H1 (cell line): ENCODE results near the gene SRF. TPM values are rescaled to one million over a fixed set of nuclear protein-coding genes. Genes with fewer than 3 reads are reported as not detected.

ENCODE experiments used
- CTCF ChIA-PET: fragments of 300-600 bp; sonication (Branson Sonifier 250); formaldehyde crosslinking; loops from one replicate; lab custom pipeline; 2021; ENCODE audit not compliant: partially characterized antibody; lab: Charles Lee
- POLR2A ChIA-PET: fragments of 300-600 bp; sonication (Branson Sonifier 250); formaldehyde crosslinking; loops from one replicate; lab custom pipeline; 2021; ENCODE audit warnings: inconsistent platforms; ENCODE audit not compliant: partially characterized antibody; lab: Charles Lee
- DNase-seq, 2 experiments: peaks; one replicate each; pipeline versions ENCODE4 v3.0.0 to v3.0.0-alpha.2; 2010 to 2022; ENCODE audit warnings: low spot score in 2 of 2, low read depth in 1 of 2, mixed read lengths in 1 of 2
- FAIRE-seq: peaks from 2 replicates; lab custom pipeline; 2011; peaks lifted over from hg19 to GRCh38; lab: Jason Lieb, UNC
- H2AFZ ChIP-seq: 2 replicates; pipeline ENCODE4 v1.8.1; 2012; ENCODE audit warnings: low read length, inconsistent platforms
- H2AK5ac ChIP-seq: 2 replicates; pipeline ENCODE4 v1.6.1; 2013; ENCODE audit warnings: low read depth, low read length
- H2BK120ac ChIP-seq: replicated peaks from 2 replicates; pipeline ENCODE3; 2013; ENCODE audit warnings: low read depth, low read length, inconsistent platforms
- H2BK12ac ChIP-seq: 2 replicates; pipeline ENCODE4 v1.6.1; 2013; ENCODE audit warnings: low read depth, low read length
- H2BK15ac ChIP-seq: 2 replicates; pipeline ENCODE4 v1.6.1; 2013; ENCODE audit warnings: low read length
- H2BK20ac ChIP-seq: 2 replicates; pipeline ENCODE4 v1.6.1; 2013; ENCODE audit warnings: low read length
- H2BK5ac ChIP-seq: 2 replicates; pipeline ENCODE4 v1.6.1; 2013; ENCODE audit warnings: low read depth, low read length
- H3K14ac ChIP-seq: 2 replicates; pipeline ENCODE4 v1.6.1; 2013; ENCODE audit warnings: inconsistent platforms; ENCODE audit not compliant: insufficient read length
- H3K18ac ChIP-seq: 2 replicates; pipeline ENCODE4 v1.6.1; 2013; ENCODE audit warnings: low read length; ENCODE audit errors: extremely low read depth
- H3K23ac ChIP-seq: 2 replicates; pipeline ENCODE4 v1.6.1; 2013; ENCODE audit warnings: inconsistent platforms; ENCODE audit not compliant: insufficient read length
- H3K23me2 ChIP-seq: 2 replicates; pipeline ENCODE4 v1.6.1; 2013; ENCODE audit warnings: low read depth, low read length
- H3K27ac ChIP-seq: 2 replicates; pipeline ENCODE4 v1.6.1; 2011; ENCODE audit warnings: low read depth, low read length, inconsistent platforms
- H3K27me3 ChIP-seq, 4 experiments: replicated peaks in 1 of 4; 1 replicate in 1 of 4; 2 replicates in 3 of 4; pipeline versions ENCODE4 v1.6.1 to v1.8.1; 2011 to 2013; ENCODE audit warnings: low read length in 3 of 4, mild to moderate bottlenecking in 3 of 4, inconsistent platforms in 2 of 4, mixed read lengths in 2 of 4, moderate library complexity in 1 of 4; ENCODE audit not compliant: control insufficient read depth in 3 of 4, insufficient read depth in 3 of 4; ENCODE audit errors: extremely low read depth in 1 of 4
- H3K36me3 ChIP-seq, 4 experiments: 2 replicates each; pipeline versions ENCODE4 v1.6.1 to v1.8.1; 2011 to 2013; ENCODE audit warnings: mild to moderate bottlenecking in 4 of 4, low read length in 3 of 4, moderate library complexity in 2 of 4, control low read depth in 1 of 4, inconsistent platforms in 1 of 4; ENCODE audit not compliant: insufficient read depth in 4 of 4, control insufficient read depth in 2 of 4
- H3K4ac ChIP-seq: replicated peaks from 2 replicates; pipeline ENCODE3; 2013; ENCODE audit warnings: low read length, low read depth, mixed read lengths, inconsistent platforms; ENCODE audit not compliant: insufficient read length
- H3K4me1 ChIP-seq, 4 experiments: replicated peaks in 1 of 4; 1 replicate in 1 of 4; 2 replicates in 3 of 4; pipeline versions ENCODE4 v1.6.1 to v1.8.1; 2011 to 2013; ENCODE audit warnings: low read length in 3 of 4, inconsistent platforms in 2 of 4, mixed read lengths in 1 of 4; ENCODE audit not compliant: insufficient read depth in 4 of 4, control insufficient read depth in 3 of 4
- H3K4me2 ChIP-seq, 2 experiments: 2 replicates each; pipeline versions ENCODE4 v1.6.1 to v1.8.1; 2011 to 2013; ENCODE audit warnings: low read depth in 2 of 2, low read length in 2 of 2, control low read depth in 1 of 2, inconsistent platforms in 1 of 2, mild to moderate bottlenecking in 1 of 2; ENCODE audit not compliant: insufficient read depth in 1 of 2
- H3K4me3 ChIP-seq, 4 experiments: fragments of 200-600, 300-600 bp in 1 of 4; sonication (generic), shearing (Covaris generic), sonication (Bioruptor Twin) in 1 of 4; 2 replicates each; pipeline versions ENCODE4 v1.5.1 to v1.8.1; 2011 to 2016; ENCODE audit warnings: low read length in 4 of 4, low read depth in 3 of 4, control low read depth in 2 of 4, inconsistent platforms in 2 of 4, mild to moderate bottlenecking in 2 of 4, mixed read lengths in 1 of 4, moderate library complexity in 1 of 4; ENCODE audit not compliant: insufficient read depth in 2 of 4; ENCODE audit errors: extremely low read depth in 1 of 4
- H3K56ac ChIP-seq: replicated peaks from 2 replicates; pipeline ENCODE3; 2013; ENCODE audit warnings: low read depth, mild to moderate bottlenecking, mixed read lengths, low read length, inconsistent platforms; ENCODE audit not compliant: insufficient read length
- H3K79me1 ChIP-seq: 2 replicates; pipeline ENCODE4 v1.6.1; 2013; ENCODE audit warnings: low read depth, low read length, control low read depth
- H3K79me2 ChIP-seq, 2 experiments: 2 replicates each; pipeline versions ENCODE4 v1.6.1 to v1.8.1; 2012 to 2013; ENCODE audit warnings: low read length in 2 of 2, mild to moderate bottlenecking in 2 of 2, inconsistent platforms in 1 of 2; ENCODE audit not compliant: insufficient read depth in 2 of 2, control insufficient read depth in 1 of 2
- H3K9ac ChIP-seq, 4 experiments: replicated peaks in 1 of 4; 1 replicate in 1 of 4; 2 replicates in 3 of 4; pipeline versions ENCODE4 v1.6.1 to v1.8.1; 2011 to 2013; ENCODE audit warnings: low read depth in 3 of 4, low read length in 3 of 4, control low read depth in 2 of 4, mild to moderate bottlenecking in 2 of 4, moderate library complexity in 2 of 4, inconsistent platforms in 1 of 4; ENCODE audit errors: extremely low read depth in 1 of 4
- H3K9me3 ChIP-seq, 2 experiments: 2 replicates each; pipeline versions ENCODE4 v1.6.1 to v1.8.1; 2012 to 2013; ENCODE audit warnings: mild to moderate bottlenecking in 2 of 2, moderate library complexity in 2 of 2, control low read depth in 1 of 2, inconsistent platforms in 1 of 2, low read depth in 1 of 2, low read length in 1 of 2, mixed read lengths in 1 of 2; ENCODE audit not compliant: insufficient read depth in 2 of 2
- H4K20me1 ChIP-seq, 2 experiments: replicated peaks in 1 of 2; 2 replicates each; pipeline versions ENCODE3 to v1.8.1; 2011 to 2013; ENCODE audit warnings: inconsistent platforms in 2 of 2, low read length in 2 of 2, mild to moderate bottlenecking in 1 of 2; ENCODE audit not compliant: insufficient read depth in 2 of 2, control insufficient read depth in 1 of 2
- H4K5ac ChIP-seq: 2 replicates; pipeline ENCODE4 v1.6.1; 2013; ENCODE audit warnings: low read length, low read depth, mixed read lengths, inconsistent platforms; ENCODE audit not compliant: insufficient read length
- H4K8ac ChIP-seq: 2 replicates; pipeline ENCODE4 v1.8.0; 2013; ENCODE audit warnings: mild to moderate bottlenecking, moderate library complexity, low read length, inconsistent platforms; ENCODE audit not compliant: insufficient read depth; ENCODE audit errors: extremely low read depth
- H4K91ac ChIP-seq: replicated peaks from 2 replicates; pipeline ENCODE3; 2013; ENCODE audit warnings: low read length, mixed read lengths, inconsistent platforms; ENCODE audit not compliant: insufficient read length
- BCL11A ChIP-seq, 2 experiments: IDR thresholded peaks; one replicate each; pipeline ENCODE4 v1.6.1; 2011; ENCODE audit warnings: low read depth in 2 of 2, low read length in 2 of 2, mild to moderate bottlenecking in 2 of 2
- EGR1 ChIP-seq: IDR thresholded peaks from 2 replicates; pipeline ENCODE4 v1.6.1; 2011; ENCODE audit warnings: low read depth, low read length, borderline replicate concordance
- HDAC6 ChIP-seq: IDR thresholded peaks from one replicate; pipeline ENCODE4 v1.7.1; 2012; ENCODE audit warnings: low read depth, mild to moderate bottlenecking, inconsistent platforms, low read length, moderate library complexity
- KDM1A ChIP-seq: fragments of 200-600, 300-600 bp; sonication (generic); IDR thresholded peaks from 2 replicates; pipeline ENCODE4 v1.7.1; 2016; ENCODE audit warnings: mild to moderate bottlenecking, low read length, borderline replicate concordance
- SP1 ChIP-seq: IDR thresholded peaks from 2 replicates; pipeline ENCODE4 v1.6.1; 2011; ENCODE audit warnings: low read depth, low read length
- TAF1 ChIP-seq: IDR thresholded peaks from 2 replicates; pipeline ENCODE4 v1.6.1; 2011; ENCODE audit warnings: mild to moderate bottlenecking, low read depth, low read length
- TEAD4 ChIP-seq: IDR thresholded peaks from 2 replicates; pipeline ENCODE4 v1.6.1; 2012; ENCODE audit warnings: low read depth, low read length, inconsistent platforms, mixed read lengths
- WGBS, 2 experiments: shearing (Covaris generic) in 1 of 2; methylation state at CpG; one replicate each; pipeline versions ENCODE4 v1.1.6 to v1.1.7; 2013 to 2015; ENCODE audit warnings: low lambda C conversion rate in 2 of 2, mixed read lengths in 2 of 2, inconsistent platforms in 1 of 2, low coverage in 1 of 2, missing lambda C conversion rate in 1 of 2; ENCODE audit not compliant: insufficient replicate concordance in 2 of 2, insufficient coverage in 1 of 2, insufficient read length in 1 of 2; ENCODE audit errors: extremely low coverage in 1 of 2, missing lambda C conversion rate in 1 of 2; 5-methylcytosine and 5-hydroxymethylcytosine counted together
- polyA plus RNA-seq, 7 experiments: library from polyadenylated mRNA; depleted of rRNA in 3 of 7; stranded (reverse) in 5 of 7; unstranded in 2 of 7; fragments of >200 nt in 5 of 7; fragments of 200-250 nt in 2 of 7; gene quantifications; 1 replicate in 5 of 7; 2 replicates in 1 of 7; 4 replicates in 1 of 7; pipeline versions ENCODE4 v1.2.1 to v1.2.3, GENCODE V29; 2011 to 2013; ENCODE audit warnings: missing spikeins in 2 of 7, mixed read lengths in 2 of 7
- total RNA-seq: library from RNA; stranded (reverse); fragmentation: NEBNext Ultra II Directional; extraction: Animal tissue kit (Norgen Biotek cat#: 25700); gene quantifications from 2 replicates; pipeline ENCODE4 v1.2.1, GENCODE V29; 2021
- TF ChIP-seq, protein P1 (sequence below): IDR thresholded peaks from 2 replicates; pipeline ENCODE4 v1.6.1; 2012; ENCODE audit warnings: inconsistent platforms
- TF ChIP-seq, protein P2 (sequence below): IDR thresholded peaks from 2 replicates; pipeline ENCODE4 v1.6.1; 2012; ENCODE audit warnings: low read length, inconsistent platforms

SRF gene
- total and polyA plus RNA-seq, 2 of the 8 experiments (the other 6 are each of a cell fraction or from before 2014, with no cell fraction given): 49.0 to 69.5 TPM

DNA sequence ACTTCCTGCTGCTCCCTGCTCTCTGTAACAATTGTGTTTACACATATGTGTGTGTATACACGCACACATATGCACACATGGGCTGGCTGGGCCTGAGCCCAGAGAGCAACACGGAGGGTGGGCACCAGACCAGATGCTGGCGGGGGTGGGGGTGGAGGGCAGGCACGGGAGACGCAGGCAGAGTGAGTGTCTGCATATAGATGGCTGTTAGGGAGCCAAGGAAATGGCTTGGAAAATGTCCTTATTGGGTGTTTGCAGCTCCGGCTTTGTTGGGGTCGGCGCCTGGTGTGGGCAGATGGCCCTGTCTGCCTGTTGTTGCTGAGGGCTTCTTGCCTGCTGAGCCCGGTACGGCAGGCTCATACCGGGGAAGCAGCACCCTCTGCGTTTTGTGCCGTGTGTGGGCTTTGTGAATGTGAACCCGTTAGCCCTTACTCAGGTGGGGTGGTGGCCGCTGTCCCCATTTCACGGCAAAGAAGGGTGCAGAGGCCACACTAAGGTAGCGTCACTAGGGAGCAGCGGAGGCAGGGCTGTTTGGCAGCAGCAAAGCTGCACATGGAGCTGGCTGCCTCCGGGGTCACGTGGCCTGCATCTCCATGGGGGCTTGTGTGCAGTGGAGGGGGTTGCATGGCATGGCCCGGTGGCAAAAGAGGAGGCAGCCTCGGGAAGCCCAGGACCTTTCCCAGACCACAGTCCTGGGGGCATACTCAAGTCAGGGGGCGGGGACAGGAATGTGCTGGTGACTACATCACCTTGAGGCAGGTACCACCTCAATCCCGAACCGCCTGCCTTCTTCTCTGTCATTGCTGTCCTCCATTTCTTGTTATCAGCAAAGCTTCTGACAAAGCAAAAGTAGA is 47.4 kb upstream of the SRF start:
- no peak overlapping the region for H2AFZ ChIP-seq
- H4K20me1 ChIP-seq: peaks cover 7 to 13% of the 10 kb centered on the region in 2 experiments
- H3K9ac ChIP-seq: no peak overlapping the region; a peak in 1 of 7 replicates
- 79% methylated on average over 23 of the region's 25 CpGs; no CpG with 5 or more reads in 1 of the 2 experiments for WGBS, 2 experiments
- no peaks in the 10 kb centered on the region for H3K9me3 ChIP-seq
- peak overlapping the region; percentile 80 for H2BK5ac ChIP-seq
- no peak overlapping the region; a peak in 2 of 4 replicates for H3K4me2 ChIP-seq
- H2BK12ac ChIP-seq: peak overlapping the region; percentile 80; the same call in 1 of the 2 replicates
- H3K56ac ChIP-seq: no peak overlapping the region
- H3K18ac ChIP-seq: 0 out of 2 replicates have a peak overlapping the region, but pooled peaks have one; percentile 38
- no peak for FAIRE-seq
- H3K23me2 ChIP-seq: no peaks in the 10 kb centered on the region
- H2AK5ac ChIP-seq: peak overlapping the region; percentile 60; the same call in 1 of the 2 replicates
- H4K5ac ChIP-seq: no peak overlapping the region
- H2BK20ac ChIP-seq: no peak overlapping the region
- H3K4me3 ChIP-seq: no peak overlapping the region
- H3K14ac ChIP-seq: peak overlapping the region; percentile 6
- peaks cover 19% of the 10 kb centered on the region for H3K79me1 ChIP-seq
- no peak overlapping the region for H3K23ac ChIP-seq
- no peaks in the 10 kb centered on the region for H3K36me3 ChIP-seq
- no peak for DNase-seq
- no peak overlapping the region for H3K4ac ChIP-seq
- H3K4me1 ChIP-seq: peaks cover 5 to 24% (median 13%) of the 10 kb centered on the region in 4 experiments
- H3K79me2 ChIP-seq: peaks cover 0 to 78% of the 10 kb centered on the region in 2 experiments; a peak in 3 of 4 replicates
- H4K91ac ChIP-seq: peak overlapping the region; percentile 64
- no peaks in the 10 kb centered on the region for H3K27me3 ChIP-seq
- ChIA-PET POLR2A (interaction anchor here (0.5 to 2.0 kb wide), 9 partner anchors 10 to 1128 kb away, joined by 3 to 5 read pairs (median 4); partner anchors contain the start of gene PEX6), CTCF (interaction anchor here (0.9 to 3.4 kb wide), 8 partner anchors 10 to 149 kb away, joined by 3 to 29 read pairs (median 6); partner anchors contain the start of gene PTK7)
- H2BK120ac ChIP-seq: no peak overlapping the region
- peak overlapping the region; percentile 52; the same call in 1 of the 2 replicates for H3K27ac ChIP-seq
- H2BK15ac ChIP-seq: peak overlapping the region; percentile 9; the same call in 1 of the 2 replicates
- H4K8ac ChIP-seq: no peak overlapping the region; the same call in 1 of the 2 replicates
- TF ChIP-seq, protein P1, sequence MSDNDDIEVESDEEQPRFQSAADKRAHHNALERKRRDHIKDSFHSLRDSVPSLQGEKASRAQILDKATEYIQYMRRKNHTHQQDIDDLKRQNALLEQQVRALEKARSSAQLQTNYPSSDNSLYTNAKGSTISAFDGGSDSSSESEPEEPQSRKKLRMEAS: peak; percentile 59; the same call in 1 of the 2 replicates
- TF ChIP-seq EGR1 (peak; percentile 6; the same call in 1 of the 2 replicates), HDAC6 (no peak), TEAD4 (no peak), KDM1A (0 out of 2 replicates have a peak, but pooled peaks have one; percentile 6), BCL11A (IDR thresholded peaks at IDR 0.05; ENCODE audit: low read depth in 2 of 2, low read length in 2 of 2) (no peak), SP1 (no peak), TAF1 (no peak)
- TF ChIP-seq, protein P2, sequence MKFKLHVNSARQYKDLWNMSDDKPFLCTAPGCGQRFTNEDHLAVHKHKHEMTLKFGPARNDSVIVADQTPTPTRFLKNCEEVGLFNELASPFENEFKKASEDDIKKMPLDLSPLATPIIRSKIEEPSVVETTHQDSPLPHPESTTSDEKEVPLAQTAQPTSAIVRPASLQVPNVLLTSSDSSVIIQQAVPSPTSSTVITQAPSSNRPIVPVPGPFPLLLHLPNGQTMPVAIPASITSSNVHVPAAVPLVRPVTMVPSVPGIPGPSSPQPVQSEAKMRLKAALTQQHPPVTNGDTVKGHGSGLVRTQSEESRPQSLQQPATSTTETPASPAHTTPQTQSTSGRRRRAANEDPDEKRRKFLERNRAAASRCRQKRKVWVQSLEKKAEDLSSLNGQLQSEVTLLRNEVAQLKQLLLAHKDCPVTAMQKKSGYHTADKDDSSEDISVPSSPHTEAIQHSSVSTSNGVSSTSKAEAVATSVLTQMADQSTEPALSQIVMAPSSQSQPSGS: no peak; the same call in 1 of the 2 replicates
